WI38 (cell line): ENCODE measurements around the gene PHOX2A.

Experiments used
- H3K4me3 ChIP-seq: 2 replicates; pipeline ENCODE4 v1.5.1; 2011; ENCODE audit warnings: low read depth, mild to moderate bottlenecking, control low read depth, low read length
- CTCF ChIP-seq: IDR thresholded peaks from 2 replicates; pipeline ENCODE4 v1.5.1; 2012; ENCODE audit warnings: low read depth, mild to moderate bottlenecking, control low read depth, low read length

The PHOX2A gene

GRCh38 chr11:72249961-72250360, 6.0 kb upstream of the PHOX2A start:
- no peak for TF ChIP-seq CTCF

GRCh38 chr11:72247584-72247983, 3.6 kb upstream of the PHOX2A start:
- no peak for TF ChIP-seq CTCF
- no peak overlapping the region for H3K4me3 ChIP-seq

More at GRCh38 chr11:72249961-72250360, 6.0 kb upstream of the PHOX2A start:
- H3K4me3 ChIP-seq, result no peak overlapping the region

GRCh38 chr11:72245263-72245816, 1.4 kb upstream of the PHOX2A start:
- H3K4me3 ChIP-seq, result no peak overlapping the region
- TF ChIP-seq CTCF, result no peak

GRCh38 chr11:72244361-72245262, 636 bp upstream of the PHOX2A start:
- TF ChIP-seq CTCF, result no peak
- no peak overlapping the region for H3K4me3 ChIP-seq

GRCh38 chr11:72243173-72244059, 560 bp downstream of the PHOX2A start:
- no peak for TF ChIP-seq CTCF
- H3K4me3 ChIP-seq, result no peak overlapping the region

- H3K4me3 ChIP-seq, result no peak overlapping the region
- no peak for TF ChIP-seq CTCF
Measured at GRCh38 chr11:72242141-72242540, 1.8 kb downstream of the PHOX2A start.
